Endothelial cell of umbilical vein (primary cell): ENCODE measurements around the gene ZZZ3. TPM values are rescaled to one million over a fixed set of nuclear protein-coding genes. Genes with fewer than 3 reads are reported as not detected.

ENCODE experiments used
- BruUV-seq: library from RNA; stranded (reverse); fragments of 400-500 nt; replicated peaks from 2 replicates; lab custom pipeline; 2021; lab: Mats Ljungman, UMichigan
- CTCF ChIA-PET: fragments of 300-600, 350-600 bp; sonication (Branson Sonifier 250); formaldehyde crosslinking; loops from one replicate; lab custom pipeline; 2021; ENCODE audit warnings: antibody characterized with exemption, inconsistent platforms; lab: Charles Lee
- POLR2A ChIA-PET: fragments of 300-600, 350-600 bp; sonication (Branson Sonifier 250); formaldehyde crosslinking; loops from one replicate; lab custom pipeline; 2021; ENCODE audit warnings: antibody characterized with exemption, inconsistent platforms; lab: Charles Lee
- DNase-seq: peaks from one replicate; pipeline ENCODE4 v3.0.0-alpha.2; 2011; ENCODE audit warnings: low read depth, low spot score
- FAIRE-seq: peaks from 2 replicates; lab custom pipeline; 2011; peaks lifted over from hg19 to GRCh38; lab: Jason Lieb, UNC
- H2AFZ ChIP-seq: 2 replicates; pipeline ENCODE4 v1.6.0; 2012; ENCODE audit warnings: low read depth, low read length, control low read depth, inconsistent platforms
- H3K27ac ChIP-seq: 2 replicates; pipeline ENCODE4 v1.5.1; 2011; ENCODE audit warnings: low read depth, mild to moderate bottlenecking, control low read depth, low read length, moderate library complexity; ENCODE audit not compliant: insufficient read depth
- H3K27me3 ChIP-seq, 2 experiments: 2 replicates each; pipeline versions ENCODE4 v1.6.0 to v1.6.1; 2011; ENCODE audit warnings: low read length in 2 of 2, mixed read lengths in 1 of 2; ENCODE audit not compliant: control insufficient read depth in 2 of 2, insufficient read depth in 2 of 2
- H3K36me3 ChIP-seq, 2 experiments: 2 replicates in 1 of 2; 3 replicates in 1 of 2; pipeline ENCODE4 v1.5.1; 2011; ENCODE audit warnings: low read length in 2 of 2, mild to moderate bottlenecking in 1 of 2, moderate library complexity in 1 of 2; ENCODE audit not compliant: control insufficient read depth in 2 of 2, insufficient read depth in 2 of 2; ENCODE audit errors: extremely low read depth in 1 of 2
- H3K4me1 ChIP-seq: 3 replicates; pipeline ENCODE4 v1.5.1; 2011; ENCODE audit warnings: mild to moderate bottlenecking, low read length; ENCODE audit not compliant: control insufficient read depth, insufficient read depth; ENCODE audit errors: extremely low read depth
- H3K4me2 ChIP-seq: 2 replicates; pipeline ENCODE4 v1.6.1; 2011; ENCODE audit warnings: low read length, control low read depth, mixed read lengths; ENCODE audit not compliant: insufficient read depth
- H3K4me3 ChIP-seq, 3 experiments: fragments of 200-600 bp in 1 of 3; sonication (generic), shearing (Covaris generic) in 1 of 3; replicated peaks in 1 of 3; 2 replicates each; pipeline ENCODE4 v1.5.1; 2011 to 2016; ENCODE audit warnings: control low read depth in 3 of 3, low read length in 3 of 3, mild to moderate bottlenecking in 2 of 3, inconsistent platforms in 1 of 3, low read depth in 1 of 3, moderate library complexity in 1 of 3; ENCODE audit not compliant: insufficient read depth in 1 of 3
- H3K79me2 ChIP-seq: 2 replicates; pipeline ENCODE4 v1.6.0; 2012; ENCODE audit warnings: low read length, inconsistent platforms; ENCODE audit not compliant: control insufficient read depth, insufficient read depth
- H3K9ac ChIP-seq: replicated peaks from 2 replicates; pipeline ENCODE3; 2011; ENCODE audit warnings: low read length, control low read depth; ENCODE audit not compliant: insufficient read depth; ENCODE audit errors: extremely low read depth
- H3K9me1 ChIP-seq: replicated peaks from 3 replicates; pipeline ENCODE4 v1.6.0; 2011; ENCODE audit warnings: mild to moderate bottlenecking, low read length; ENCODE audit not compliant: control insufficient read depth, insufficient read depth; ENCODE audit errors: extremely low read depth
- H3K9me3 ChIP-seq: replicated peaks from 2 replicates; pipeline ENCODE4 v1.5.1; 2012; ENCODE audit warnings: low read length, inconsistent platforms; ENCODE audit not compliant: control insufficient read depth, insufficient read depth
- H4K20me1 ChIP-seq: replicated peaks from 2 replicates; pipeline ENCODE3; 2011; ENCODE audit warnings: mild to moderate bottlenecking, low read length; ENCODE audit not compliant: control insufficient read depth, insufficient read depth; ENCODE audit errors: extremely low read depth
- JUN ChIP-seq: IDR thresholded peaks from 2 replicates; pipeline ENCODE4 v1.6.1; 2011; ENCODE audit warnings: borderline replicate concordance, low read depth; ENCODE audit not compliant: insufficient read length, insufficient read depth
- dilution Hi-C: fragments of 300-500 bp; cut with MboI; formaldehyde crosslinking; loops from one replicate; pipeline ENCODE4 v1.15.0; 2019; ENCODE audit warnings: low sequenced_read_pairs; ENCODE audit not compliant: extremely low pct_ligation_motif_present
- intact Hi-C: fragments of 100-400 bp; cut with micrococcal nuclease; formaldehyde crosslinking; loops from one replicate; pipeline ENCODE4 v1.10.0; 2022
- polyA plus RNA-seq, 4 experiments: library from polyadenylated mRNA; depleted of rRNA in 3 of 4; stranded (reverse) in 3 of 4; unstranded in 1 of 4; fragments of >200 nt; gene quantifications; 2 replicates each; pipeline versions ENCODE4 v1.2.1 to v1.2.3, GENCODE V29; 2011 to 2012; ENCODE audit warnings: missing spikeins in 1 of 4
- total RNA-seq: library from RNA; stranded (reverse); gene quantifications from 2 replicates; pipeline ENCODE4 v1.2.3, GENCODE V29; 2021
- TF ChIP-seq, protein P1 (sequence below), 2 donors: IDR thresholded peaks; 1 replicate in 1 of 2; 2 replicates in 1 of 2; pipeline ENCODE4 v1.5.1; 2011; ENCODE audit warnings: low read length in 2 of 2, mild to moderate bottlenecking in 2 of 2, moderate library complexity in 2 of 2, control low read depth in 1 of 2, inconsistent platforms in 1 of 2, low read depth in 1 of 2; ENCODE audit not compliant: insufficient read depth in 1 of 2; ENCODE audit errors: extremely low read depth in 1 of 2
- TF ChIP-seq, protein P2 (sequence below): IDR thresholded peaks from 2 replicates; pipeline ENCODE4 v1.6.1; 2011; ENCODE audit not compliant: insufficient read depth, insufficient read length

Gene ZZZ3
- total and polyA plus RNA-seq, 2 donors (not counting 3 experiments of a cell fraction or from before 2014, with no cell fraction given) = 13.1 to 54.3 TPM

DNA sequence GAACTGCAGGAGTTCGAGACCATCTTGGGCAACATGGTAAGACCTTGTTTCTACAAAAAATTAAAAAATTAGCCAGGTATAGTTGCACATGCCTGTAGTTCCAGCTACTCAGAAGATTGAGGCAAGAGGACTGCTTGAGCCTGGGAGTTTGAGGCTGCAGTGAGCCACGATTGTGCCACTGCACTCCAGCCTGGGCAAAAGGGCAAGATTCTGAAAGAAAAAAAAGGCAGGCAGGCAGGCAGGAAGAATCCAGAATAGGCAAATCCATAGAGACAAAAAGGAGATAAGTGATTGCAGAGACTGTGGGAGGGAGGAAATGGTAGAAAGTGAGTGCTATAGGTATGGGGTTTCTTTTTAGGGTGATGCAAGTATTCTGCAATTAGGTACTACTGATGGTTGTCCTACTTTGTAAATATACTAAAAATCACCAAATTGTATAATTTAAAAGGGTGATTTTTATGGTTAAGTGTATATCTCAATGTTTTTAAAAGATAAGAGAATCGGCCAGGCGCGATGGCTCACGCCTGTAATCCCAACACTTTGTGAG is 29.4 kb downstream of the ZZZ3 start:
- FAIRE-seq (no peak), DNase-seq (no peak)
- peaks cover 10% of the 10 kb centered on the region for H4K20me1 ChIP-seq
- no peak overlapping the region for H3K9ac ChIP-seq
- BruUV-seq = no TSS peak
- ChIA-PET CTCF (no interaction called here), POLR2A (no interaction called here)
- TF ChIP-seq, protein P1, sequence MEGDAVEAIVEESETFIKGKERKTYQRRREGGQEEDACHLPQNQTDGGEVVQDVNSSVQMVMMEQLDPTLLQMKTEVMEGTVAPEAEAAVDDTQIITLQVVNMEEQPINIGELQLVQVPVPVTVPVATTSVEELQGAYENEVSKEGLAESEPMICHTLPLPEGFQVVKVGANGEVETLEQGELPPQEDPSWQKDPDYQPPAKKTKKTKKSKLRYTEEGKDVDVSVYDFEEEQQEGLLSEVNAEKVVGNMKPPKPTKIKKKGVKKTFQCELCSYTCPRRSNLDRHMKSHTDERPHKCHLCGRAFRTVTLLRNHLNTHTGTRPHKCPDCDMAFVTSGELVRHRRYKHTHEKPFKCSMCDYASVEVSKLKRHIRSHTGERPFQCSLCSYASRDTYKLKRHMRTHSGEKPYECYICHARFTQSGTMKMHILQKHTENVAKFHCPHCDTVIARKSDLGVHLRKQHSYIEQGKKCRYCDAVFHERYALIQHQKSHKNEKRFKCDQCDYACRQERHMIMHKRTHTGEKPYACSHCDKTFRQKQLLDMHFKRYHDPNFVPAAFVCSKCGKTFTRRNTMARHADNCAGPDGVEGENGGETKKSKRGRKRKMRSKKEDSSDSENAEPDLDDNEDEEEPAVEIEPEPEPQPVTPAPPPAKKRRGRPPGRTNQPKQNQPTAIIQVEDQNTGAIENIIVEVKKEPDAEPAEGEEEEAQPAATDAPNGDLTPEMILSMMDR (IDR thresholded peaks at IDR 0.05; ENCODE audit: extremely low read depth in 1 of 2, insufficient read depth in 1 of 2, low read depth in 1 of 2, low read length in 2 of 2) = no peak
- no peaks in the 10 kb centered on the region for H3K9me3 ChIP-seq
- H3K27ac ChIP-seq = no peak overlapping the region
- no peaks in the 10 kb centered on the region for H3K9me1 ChIP-seq
- peaks cover 97% of the 10 kb centered on the region for H3K79me2 ChIP-seq
- no peak overlapping the region for H3K4me3 ChIP-seq
- dilution Hi-C loops = no loop called here
- H3K27me3 ChIP-seq = no peaks in the 10 kb centered on the region
- H2AFZ ChIP-seq = no peak overlapping the region
- intact Hi-C loops = no loop called here
- no peak overlapping the region for H3K4me2 ChIP-seq
- no peaks in the 10 kb centered on the region for H3K4me1 ChIP-seq
- no peaks in the 10 kb centered on the region for H3K36me3 ChIP-seq

DNA sequence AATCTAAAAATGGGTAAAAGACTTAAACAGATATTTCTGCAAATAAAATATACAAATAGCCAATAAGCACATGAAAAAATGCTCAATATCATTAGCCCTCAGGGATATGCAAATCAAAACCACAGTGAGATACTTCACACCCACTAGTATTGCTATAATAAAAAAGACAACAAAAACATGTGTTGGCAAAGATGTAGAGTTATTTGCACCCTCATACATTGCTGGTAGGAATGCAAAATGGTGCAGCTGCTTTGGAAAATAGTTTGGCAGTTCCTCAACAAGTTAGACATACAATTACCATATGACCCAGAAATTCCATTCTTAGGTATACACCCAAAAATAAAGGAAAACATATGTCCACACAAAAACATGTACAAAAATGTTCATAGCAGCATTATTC is 30.2 kb downstream of the ZZZ3 start:
- Histone ChIP-seq H3K79me2 (peaks cover 96% of the 10 kb centered on the region), H4K20me1 (peaks cover 10% of the 10 kb centered on the region), H2AFZ (no peak overlapping the region), H3K4me3 (no peak overlapping the region), H3K9me3 (no peaks in the 10 kb centered on the region), H3K4me2 (no peak overlapping the region), H3K9ac (no peak overlapping the region), H3K4me1 (no peaks in the 10 kb centered on the region), H3K36me3 (no peaks in the 10 kb centered on the region), H3K9me1 (no peaks in the 10 kb centered on the region), H3K27ac (no peak overlapping the region), H3K27me3 (no peaks in the 10 kb centered on the region)
- FAIRE-seq (no peak), DNase-seq (no peak)
- ChIA-PET POLR2A (no interaction called here), CTCF (no interaction called here)
- intact Hi-C loops = no loop called here
- BruUV-seq = no TSS peak
- dilution Hi-C loops = no loop called here
- TF ChIP-seq JUN = no peak
- TF ChIP-seq, protein P2, sequence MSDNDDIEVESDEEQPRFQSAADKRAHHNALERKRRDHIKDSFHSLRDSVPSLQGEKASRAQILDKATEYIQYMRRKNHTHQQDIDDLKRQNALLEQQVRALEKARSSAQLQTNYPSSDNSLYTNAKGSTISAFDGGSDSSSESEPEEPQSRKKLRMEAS = no peak
